COLO668 (cell line): ENCODE measurements around the gene SAGE1.
"Not testable (repeated sequence)": the region's sequence is repeated elsewhere in the genome, so short reads cannot be mapped to it uniquely, and the experiment has no call there.

Experiments
- DNase-seq: peaks from one replicate; lab custom pipeline; 2025; ENCODE audit not compliant: unreplicated experiment; lab: John Stamatoyannopoulos, UW

The SAGE1 gene

DNA sequence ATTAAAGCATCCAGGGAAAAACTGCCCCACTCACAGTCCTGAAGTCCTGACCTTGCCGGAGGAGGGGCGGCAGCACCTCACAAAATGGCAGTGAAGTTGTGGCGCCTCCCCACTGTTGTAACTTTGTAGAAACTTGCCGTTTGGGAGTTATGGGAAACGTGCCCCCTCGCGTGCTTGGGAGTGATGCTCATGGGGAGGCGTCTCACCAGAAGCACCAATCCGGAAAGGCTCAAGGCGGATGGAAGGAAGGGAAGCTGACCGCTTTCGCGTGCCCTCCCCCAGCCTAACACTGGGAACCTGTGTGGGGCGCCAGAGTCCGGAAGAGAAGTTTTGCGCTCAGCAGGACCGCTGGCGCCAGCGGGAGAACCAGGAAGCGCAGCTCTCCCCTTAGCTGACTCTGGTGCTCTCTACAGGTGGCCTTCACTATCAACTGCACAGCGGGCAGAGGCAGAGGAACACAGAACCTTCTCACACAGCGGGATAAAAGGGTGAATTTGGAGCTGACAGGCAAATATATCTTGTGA, at the start of gene SAGE1, which contains the start of gene CT45A10:
Gene SAGE1, plus strand, starts transcription at position 423 of the 524 bp plus-strand sequence. CDS start 2,527 bp downstream, outside the sequence.
Gene CT45A10, minus strand, starts transcription at position 151 of the 524 bp plus-strand sequence. CDS start 8,100 bp downstream, outside the sequence.
- DNase-seq: no peak

DNA sequence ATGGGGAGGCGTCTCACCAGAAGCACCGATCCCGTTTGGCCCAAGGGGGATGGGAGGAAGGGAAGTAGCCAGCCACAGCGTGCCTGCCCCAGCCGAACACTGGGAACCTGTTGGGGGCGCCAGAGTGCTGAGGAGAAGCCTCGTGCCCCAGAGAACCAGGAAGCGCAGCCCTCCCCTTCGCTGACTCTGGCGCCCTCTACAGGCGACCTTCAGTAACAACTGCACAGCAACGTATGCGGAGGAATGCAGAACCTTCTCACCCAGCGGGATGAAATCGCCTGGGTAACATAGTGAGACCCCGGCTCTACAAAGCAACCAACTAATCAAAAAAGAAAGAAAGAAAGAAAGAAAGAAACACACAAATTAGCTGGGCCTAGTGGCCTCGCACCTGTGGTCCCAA, 39.1 kb upstream of the SAGE1 start, which contains the start of gene CT45A8:
Gene CT45A8, minus strand, starts transcription at position 101 of the 400 bp plus-strand sequence. CDS start 3,755 bp downstream, outside the sequence.
- DNase-seq: not testable (repeated sequence)

GRCh38 chrX:135871712-135872111, 21.8 kb upstream of the SAGE1 start, which contains the start of gene CT45A9:
Gene CT45A9 (minus strand): TSS chrX:135871812. CDS start chrX:135868061, 3,751 bp downstream.
- DNase-seq: not testable (repeated sequence)

DNA sequence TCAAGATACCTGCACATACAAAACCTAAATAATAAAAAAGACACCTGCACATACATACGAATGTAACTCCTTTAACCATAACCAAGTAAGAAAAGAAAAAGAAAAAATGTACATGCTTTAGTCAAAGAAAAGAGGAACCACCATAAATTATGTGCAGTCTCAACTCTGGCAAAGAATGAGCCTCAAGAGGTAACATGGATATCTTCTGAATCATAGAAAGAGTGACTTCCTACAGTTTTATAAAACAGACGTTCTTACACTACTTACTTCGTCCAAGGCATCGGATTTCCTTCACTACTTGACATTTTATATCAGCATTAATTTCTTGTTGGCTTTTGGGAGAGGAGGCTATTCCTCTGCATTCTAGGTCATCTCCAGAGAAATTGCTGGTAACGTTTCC, 10.8 kb upstream of the SAGE1 start:
- not testable (repeated sequence) for DNase-seq

DNA sequence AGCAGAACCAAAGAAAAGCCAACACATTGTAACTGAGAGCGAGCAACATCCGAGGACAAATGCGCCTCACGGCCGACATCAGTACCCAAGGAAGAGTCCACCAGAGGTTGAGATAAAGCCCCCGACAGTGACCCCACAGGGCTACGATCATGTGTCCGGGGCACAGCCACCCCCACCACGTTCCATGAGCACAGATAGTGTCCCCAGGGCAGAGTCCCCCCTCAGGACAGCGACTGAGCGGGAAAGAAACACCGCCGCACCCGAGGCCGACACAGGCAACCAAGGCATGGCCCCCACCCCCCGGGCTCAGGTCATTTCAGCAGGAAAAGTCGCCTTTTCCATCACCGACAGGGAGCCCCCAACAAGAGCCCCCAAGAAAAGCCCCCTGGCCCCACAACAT, 5.3 kb upstream of the SAGE1 start:
- DNase-seq: not testable (repeated sequence)

- DNase-seq: peak; percentile 17
These were observed 4.5 kb upstream of the SAGE1 start for GRCh38 chrX:135888976-135889375.

DNA sequence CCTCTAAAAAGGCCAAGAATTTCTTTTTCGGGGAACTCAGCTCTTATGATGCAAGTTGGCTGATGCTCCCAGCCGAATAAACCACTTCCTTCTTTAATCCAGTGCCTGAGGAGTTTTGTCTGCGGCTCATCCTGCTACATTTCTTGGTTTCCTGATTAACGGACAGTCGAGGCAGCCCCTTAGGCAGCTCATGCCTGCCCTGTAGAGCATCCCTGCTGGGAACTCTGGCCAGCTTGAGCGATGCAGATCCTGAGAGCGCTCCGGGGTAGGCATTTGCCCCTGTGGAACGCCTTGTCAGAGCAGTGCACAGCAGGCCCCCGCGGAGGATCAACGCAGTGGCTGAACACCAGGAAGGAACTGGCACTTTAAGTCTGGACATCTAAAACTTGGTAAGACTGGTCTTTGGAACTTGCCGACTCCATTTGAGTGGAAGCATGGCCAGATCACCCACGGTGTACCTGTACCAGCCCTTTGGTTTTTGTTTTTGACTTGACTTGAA, 3.4 kb upstream of the SAGE1 start:
- no peak for DNase-seq

DNA sequence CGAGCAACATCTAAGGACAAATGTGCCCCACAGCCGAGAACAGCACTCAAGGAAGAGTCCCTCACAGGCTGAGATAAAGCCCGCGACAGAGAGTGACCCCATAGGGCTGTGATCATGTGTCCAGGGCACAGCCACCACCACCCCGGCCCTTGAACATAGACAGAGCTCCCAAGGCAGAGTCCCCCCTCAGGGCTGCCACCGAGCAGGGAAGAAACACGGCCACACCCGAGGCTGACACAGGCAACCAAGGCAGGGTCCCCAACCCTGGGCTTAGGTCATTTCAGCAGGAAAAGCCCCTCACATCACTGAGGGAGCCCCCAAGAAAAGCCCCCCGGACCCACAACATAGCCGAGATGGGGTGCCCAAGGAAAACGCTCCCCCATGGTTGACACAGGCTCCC, 735 bp upstream of the SAGE1 start:
- no peak for DNase-seq

DNA sequence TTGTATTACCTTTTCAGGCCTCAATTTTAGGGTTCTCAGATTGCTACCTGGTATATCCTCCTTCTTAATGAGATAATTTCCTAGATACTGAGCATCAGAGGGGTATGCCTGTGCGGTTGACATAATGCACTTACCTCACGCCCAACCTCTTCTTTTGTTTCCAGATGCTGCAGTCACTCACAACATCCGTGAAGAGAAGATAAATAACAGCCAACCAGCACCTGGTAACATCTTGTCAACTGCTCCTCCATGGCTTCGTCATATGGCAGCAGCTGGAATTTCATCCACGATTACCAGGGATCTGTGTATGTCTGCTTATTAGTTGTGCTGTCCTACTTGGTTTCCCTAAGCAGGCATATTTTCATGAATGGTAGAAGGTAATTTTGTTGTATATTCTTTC, 16.7 kb downstream of the SAGE1 start:
- no peak for DNase-seq

DNA sequence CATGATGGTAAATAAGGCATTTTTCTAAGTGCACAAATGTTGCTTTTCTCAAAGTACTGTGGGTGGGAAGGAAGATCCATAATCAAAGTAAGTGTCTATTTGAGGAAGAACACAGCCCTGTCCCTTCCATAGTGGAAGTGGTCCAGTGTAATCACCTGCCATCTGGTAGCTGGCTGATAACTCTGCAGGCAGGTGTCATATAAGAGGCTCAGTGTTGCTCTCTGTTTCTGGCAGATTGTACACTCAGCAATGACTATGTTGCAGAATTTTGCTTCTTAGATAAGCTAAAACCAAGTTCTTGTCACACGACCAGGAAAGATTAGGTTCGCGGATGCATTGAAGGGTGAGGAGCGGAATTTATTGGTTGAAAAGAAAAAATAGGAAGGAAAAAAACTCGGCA, 20.9 kb downstream of the SAGE1 start:
- DNase-seq: no peak

DNA sequence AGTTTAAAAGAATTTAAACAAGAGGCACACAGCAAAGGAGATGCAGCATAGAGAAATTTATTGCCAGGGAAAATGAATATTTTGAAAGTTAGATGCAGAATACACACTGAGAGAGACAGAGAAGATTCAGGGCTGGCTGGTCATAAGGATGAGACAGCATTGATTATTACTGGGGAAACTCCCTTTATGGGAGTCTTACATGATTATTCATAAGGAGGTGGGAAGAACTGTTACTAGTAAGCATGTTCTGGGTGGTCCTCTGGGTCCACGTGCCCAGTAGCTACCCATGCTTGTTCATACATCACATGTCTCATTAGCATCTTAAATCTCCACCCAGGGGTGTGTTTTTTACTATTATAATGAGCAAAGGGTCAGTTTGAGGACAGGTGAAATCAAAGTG, 27.0 kb downstream of the SAGE1 start:
- not testable (repeated sequence) for DNase-seq

GRCh38 chrX:135923353-135923752, 29.8 kb downstream of the SAGE1 start:
- no peak for DNase-seq

DNA sequence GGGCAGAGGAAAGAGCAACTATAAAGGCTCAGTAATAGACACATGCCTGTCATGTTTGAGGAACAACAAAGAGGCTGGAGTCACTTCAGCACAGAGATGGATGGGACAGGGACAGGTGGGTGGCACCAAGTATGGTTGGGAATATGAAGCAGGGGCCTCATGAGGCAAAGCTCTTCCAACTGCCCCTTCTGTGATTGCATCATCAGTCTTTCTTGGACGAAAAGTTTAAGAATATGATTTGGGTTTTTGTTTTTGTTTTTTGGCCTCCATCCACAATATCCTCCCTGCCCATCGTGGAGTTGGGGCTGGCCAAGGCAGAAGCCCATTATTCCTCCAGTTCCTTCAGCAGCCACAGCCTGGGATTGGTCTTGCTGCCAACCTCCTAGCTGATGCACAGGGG, 34.4 kb downstream of the SAGE1 start:
- DNase-seq: no peak

DNA sequence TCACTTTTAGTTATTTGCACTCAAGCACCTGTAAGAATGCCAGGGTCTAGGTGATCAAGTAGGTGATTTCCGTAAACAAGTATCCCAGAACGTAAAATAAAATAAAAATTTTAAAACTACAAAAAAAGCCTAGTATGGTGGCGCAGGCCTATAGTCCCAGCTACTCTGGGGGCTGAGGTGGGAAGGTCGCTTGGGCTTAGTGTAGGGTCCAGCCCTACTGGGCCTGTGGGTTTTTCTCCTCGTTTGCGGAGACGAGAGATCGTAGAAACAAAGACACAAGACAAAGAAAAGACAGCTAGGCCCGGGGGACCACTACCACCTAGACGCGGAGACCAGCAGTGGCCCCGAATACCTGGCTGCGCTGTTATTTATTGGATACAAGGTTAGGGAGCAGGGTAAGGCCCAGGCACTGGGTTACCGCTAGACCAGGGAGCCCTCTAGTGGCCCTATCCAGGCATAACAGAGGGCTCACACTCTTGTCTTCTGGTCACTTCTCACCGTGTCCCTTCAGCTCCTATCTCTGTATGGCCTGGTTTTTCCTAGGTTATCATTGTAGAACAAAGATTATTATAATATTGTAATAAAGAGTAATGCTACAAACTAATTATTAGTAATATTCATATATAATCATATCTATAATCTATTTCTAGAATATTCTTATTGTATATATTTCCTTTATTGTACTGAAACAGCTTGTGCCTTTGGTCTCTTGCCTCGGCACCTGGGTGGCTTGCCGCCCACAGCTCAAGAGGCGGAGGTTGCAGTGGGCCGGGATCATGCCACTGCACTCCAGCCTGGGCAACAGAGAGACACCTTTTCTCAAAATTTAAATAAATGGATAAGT, 38.4 kb downstream of the SAGE1 start:
- peak; percentile 30 for DNase-seq

- DNase-seq: no peak
These were observed 51.0 kb downstream of the SAGE1 start for GRCh38 chrX:135944486-135944885.

- DNase-seq: no peak
These were observed 57.8 kb downstream of the SAGE1 start for GRCh38 chrX:135951291-135951690.
